K562 (cell line): ENCODE measurements around the gene NTF4. TPM values are rescaled to one million over a fixed set of nuclear protein-coding genes. Genes with fewer than 3 reads are reported as not detected.

Experiments used
- ADNP ChIP-seq: fragments of 200-800 bp; sonication (Bioruptor generic); IDR thresholded peaks from 2 replicates; pipeline ENCODE4 v1.6.1; 2016; ENCODE audit warnings: missing genetic modification characterization, missing compliant biosample characterization
- ARNT ChIP-seq, 2 experiments: fragments of 450-650 bp; IDR thresholded peaks; 2 replicates each; pipeline ENCODE4 v1.6.1; 2016; ENCODE audit warnings: mild to moderate bottlenecking in 1 of 2
- C11orf30 ChIP-seq: fragments of 450-650 bp; IDR thresholded peaks from 2 replicates; pipeline ENCODE4 v1.6.1; 2016; ENCODE audit warnings: low read depth, mild to moderate bottlenecking
- EZH2 ChIP-seq: IDR thresholded peaks from 2 replicates; pipeline ENCODE4 v1.6.1; 2012; ENCODE audit warnings: low read depth, mild to moderate bottlenecking, inconsistent platforms, low read length, borderline replicate concordance
- KLF6 ChIP-seq: fragments of 250-450 bp; sonication (Bioruptor Pico); IDR thresholded peaks from 2 replicates; pipeline ENCODE4 v1.4.0; 2020; ENCODE audit warnings: mild to moderate bottlenecking, moderate library complexity, borderline replicate concordance
- PPARD ChIP-seq: fragments of 250-450 bp; sonication (Bioruptor Pico); IDR thresholded peaks from 2 replicates; pipeline ENCODE4 v1.8.0; 2022; ENCODE audit warnings: inconsistent platforms, mild to moderate bottlenecking, moderate library complexity
- SMAD3 ChIP-seq: fragments of 450-650 bp; formaldehyde crosslinking; conservative IDR thresholded peaks from 2 replicates; pipeline ENCODE4 v1.4.0; 2020; ENCODE audit warnings: mild to moderate bottlenecking
- SREBF1 ChIP-seq: fragments of 150-350 bp; IDR thresholded peaks from 2 replicates; pipeline ENCODE4 v1.6.1; 2014; ENCODE audit warnings: antibody characterized with exemption, low read depth, low read length, borderline replicate concordance
- SRF ChIP-seq, 2 experiments: fragments of 250-450, 450-650 bp in 1 of 2; sonication (Bioruptor Pico) in 1 of 2; sonication (generic) in 1 of 2; formaldehyde crosslinking; IDR thresholded peaks; 2 replicates each; pipeline versions ENCODE4 v1.5.0 to v1.5.1; 2020 to 2022; ENCODE audit warnings: mild to moderate bottlenecking in 1 of 2, missing genetic modification reagents in 1 of 2
- SRSF7 ChIP-seq: fragments of 200-400 bp; formaldehyde crosslinking; optimal IDR thresholded peaks from 2 replicates; pipeline ENCODE3; 2017; ENCODE audit warnings: mild to moderate bottlenecking, low read depth, low read length
- STAT5A ChIP-seq: IDR thresholded peaks from 2 replicates; pipeline ENCODE4 v1.6.1; 2012; ENCODE audit warnings: low read length, inconsistent platforms, borderline replicate concordance
- TRIM25 ChIP-seq: fragments of 450-650 bp; IDR thresholded peaks from 2 replicates; pipeline ENCODE4 v1.7.0; 2016; ENCODE audit warnings: borderline replicate concordance
- U2AF2 ChIP-seq: fragments of 200-400 bp; formaldehyde crosslinking; optimal IDR thresholded peaks from 2 replicates; pipeline ENCODE3; 2017; ENCODE audit warnings: low read depth, mild to moderate bottlenecking, low read length
- ZBTB9 ChIP-seq: fragments of 450-650 bp; formaldehyde crosslinking; IDR thresholded peaks from 2 replicates; pipeline ENCODE4 v1.4.0; 2020; ENCODE audit warnings: mild to moderate bottlenecking, moderate library complexity
- ZKSCAN1 ChIP-seq: fragments of 150-350 bp; IDR thresholded peaks from 2 replicates; pipeline ENCODE4 v1.6.1; 2016; ENCODE audit warnings: low read depth, low read length
- ZNF165 ChIP-seq: fragments of 250-450 bp; sonication (Bioruptor Pico); IDR thresholded peaks from 2 replicates; pipeline ENCODE4 v1.4.0; 2020; ENCODE audit warnings: borderline replicate concordance
- ZNF217 ChIP-seq: sonication (generic); formaldehyde crosslinking; IDR thresholded peaks from 2 replicates; pipeline ENCODE4 v1.8.0; 2022; ENCODE audit warnings: mild to moderate bottlenecking, missing genetic modification reagents
- ZNF76 ChIP-seq: fragments of 250-450 bp; sonication (Bioruptor Pico); IDR thresholded peaks from 2 replicates; pipeline ENCODE4 v1.4.0; 2020; ENCODE audit warnings: mild to moderate bottlenecking, moderate library complexity, borderline replicate concordance
- polyA plus RNA-seq, 8 experiments: library from polyadenylated mRNA; depleted of rRNA in 4 of 8; stranded (reverse) in 5 of 8; unstranded in 3 of 8; fragments of >200 nt; fragmentation: Nextera tagmentation in 2 of 8; fragmentation: Illumina TruSeq in 1 of 8; extraction: Ambion mirVana in 2 of 8; extraction: Trizol in 1 of 8; gene quantifications; 2 replicates each; pipeline versions ENCODE4 v1.2.1 to v1.2.3, GENCODE V29; 2011 to 2014; ENCODE audit warnings: inconsistent platforms in 1 of 8, missing spikeins in 1 of 8
- total RNA-seq, 7 experiments: library from RNA; depleted of rRNA in 6 of 7; stranded (reverse); fragments of >200 nt in 6 of 7; fragmentation: Illumina TruSeq in 2 of 7; extraction: Trizol in 2 of 7; gene quantifications; 2 replicates each; pipeline versions ENCODE4 v1.2.1 to v1.2.3, GENCODE V29; 2011 to 2021; ENCODE audit warnings: low replicate concordance in 1 of 7
- TF ChIP-seq, protein P1 (sequence below): sonication (generic); formaldehyde crosslinking; IDR thresholded peaks from 2 replicates; pipeline ENCODE4 v1.8.0; 2022; ENCODE audit warnings: missing genetic modification reagents, mild to moderate bottlenecking, borderline replicate concordance
- TF ChIP-seq, protein P2 (sequence below): fragments of 450-650 bp; IDR thresholded peaks from 2 replicates; pipeline ENCODE4 v1.6.1; 2017; ENCODE audit warnings: antibody characterized with exemption, mild to moderate bottlenecking

The NTF4 gene
- total and polyA plus RNA-seq, 9 of the 15 experiments (the other 6 are each of a cell fraction or from before 2014, with no cell fraction given) = not detected

DNA sequence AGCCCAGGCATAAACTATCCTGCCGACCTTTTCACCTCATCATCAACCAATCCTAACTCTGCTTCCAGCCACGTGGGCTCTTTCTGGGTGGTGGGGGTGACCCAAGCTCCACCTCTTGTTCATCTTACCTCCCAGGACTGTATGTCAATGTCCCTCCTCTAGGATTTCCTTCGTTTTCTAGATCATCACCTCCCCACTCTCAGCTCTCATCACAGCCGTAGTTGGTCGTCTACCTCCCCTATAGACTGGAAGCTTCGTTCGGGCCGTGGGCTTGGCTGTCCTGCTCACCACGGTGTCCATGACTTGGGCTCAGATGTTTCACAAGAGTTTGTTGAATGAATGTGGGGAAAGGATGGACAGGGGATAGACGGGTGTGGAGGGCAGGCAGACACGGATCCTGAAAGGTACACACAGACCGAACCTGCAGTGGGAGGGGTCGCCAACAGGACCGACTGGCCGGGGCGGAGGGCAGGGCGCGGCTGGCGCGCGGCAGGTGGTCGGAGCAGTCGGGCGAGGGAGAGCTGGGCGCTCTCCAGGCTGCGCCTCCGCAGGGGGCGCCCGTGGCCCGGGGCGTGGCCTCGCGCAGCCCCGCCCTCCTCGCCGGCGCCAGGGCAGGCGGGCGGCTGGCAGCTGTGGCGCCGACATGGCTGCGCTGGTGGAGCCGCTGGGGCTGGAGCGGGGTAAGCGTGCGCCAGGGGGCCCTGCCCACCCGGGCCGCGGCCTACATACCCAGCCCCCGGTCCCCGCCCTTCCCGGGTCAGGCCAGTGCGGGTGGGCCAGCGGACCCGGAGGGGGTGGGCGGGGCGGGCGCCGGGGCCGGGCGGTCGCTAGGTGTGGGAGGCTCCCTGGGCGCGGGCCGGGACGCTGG, 49.4 kb upstream of the NTF4 start, which contains the start of gene LIN7B (continued):
- TF ChIP-seq, protein P1, sequence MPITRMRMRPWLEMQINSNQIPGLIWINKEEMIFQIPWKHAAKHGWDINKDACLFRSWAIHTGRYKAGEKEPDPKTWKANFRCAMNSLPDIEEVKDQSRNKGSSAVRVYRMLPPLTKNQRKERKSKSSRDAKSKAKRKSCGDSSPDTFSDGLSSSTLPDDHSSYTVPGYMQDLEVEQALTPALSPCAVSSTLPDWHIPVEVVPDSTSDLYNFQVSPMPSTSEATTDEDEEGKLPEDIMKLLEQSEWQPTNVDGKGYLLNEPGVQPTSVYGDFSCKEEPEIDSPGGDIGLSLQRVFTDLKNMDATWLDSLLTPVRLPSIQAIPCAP (CRISPR knock-in tag) = no peak
- TF ChIP-seq ZBTB9 (no peak), ZNF217 (no peak), STAT5A (no peak), C11orf30 (no peak), SRF (CRISPR knock-in tag; IDR thresholded peaks at IDR 0.05) (no peak), U2AF2 (no peak), ADNP (no peak), ZKSCAN1 (no peak), ARNT (IDR thresholded peaks at IDR 0.05) (peak in 1 of 2 experiments; percentile 77; a peak in 1 of 4 replicates), TRIM25 (no peak), EZH2 (no peak), ZNF76 (CRISPR knock-in tag) (no peak), ZNF165 (no peak), SREBF1 (no peak), KLF6 (no peak), SMAD3 (CRISPR knock-in tag) (no peak), PPARD (CRISPR knock-in tag) (no peak), SRSF7 (no peak)
- TF ChIP-seq, protein P2, sequence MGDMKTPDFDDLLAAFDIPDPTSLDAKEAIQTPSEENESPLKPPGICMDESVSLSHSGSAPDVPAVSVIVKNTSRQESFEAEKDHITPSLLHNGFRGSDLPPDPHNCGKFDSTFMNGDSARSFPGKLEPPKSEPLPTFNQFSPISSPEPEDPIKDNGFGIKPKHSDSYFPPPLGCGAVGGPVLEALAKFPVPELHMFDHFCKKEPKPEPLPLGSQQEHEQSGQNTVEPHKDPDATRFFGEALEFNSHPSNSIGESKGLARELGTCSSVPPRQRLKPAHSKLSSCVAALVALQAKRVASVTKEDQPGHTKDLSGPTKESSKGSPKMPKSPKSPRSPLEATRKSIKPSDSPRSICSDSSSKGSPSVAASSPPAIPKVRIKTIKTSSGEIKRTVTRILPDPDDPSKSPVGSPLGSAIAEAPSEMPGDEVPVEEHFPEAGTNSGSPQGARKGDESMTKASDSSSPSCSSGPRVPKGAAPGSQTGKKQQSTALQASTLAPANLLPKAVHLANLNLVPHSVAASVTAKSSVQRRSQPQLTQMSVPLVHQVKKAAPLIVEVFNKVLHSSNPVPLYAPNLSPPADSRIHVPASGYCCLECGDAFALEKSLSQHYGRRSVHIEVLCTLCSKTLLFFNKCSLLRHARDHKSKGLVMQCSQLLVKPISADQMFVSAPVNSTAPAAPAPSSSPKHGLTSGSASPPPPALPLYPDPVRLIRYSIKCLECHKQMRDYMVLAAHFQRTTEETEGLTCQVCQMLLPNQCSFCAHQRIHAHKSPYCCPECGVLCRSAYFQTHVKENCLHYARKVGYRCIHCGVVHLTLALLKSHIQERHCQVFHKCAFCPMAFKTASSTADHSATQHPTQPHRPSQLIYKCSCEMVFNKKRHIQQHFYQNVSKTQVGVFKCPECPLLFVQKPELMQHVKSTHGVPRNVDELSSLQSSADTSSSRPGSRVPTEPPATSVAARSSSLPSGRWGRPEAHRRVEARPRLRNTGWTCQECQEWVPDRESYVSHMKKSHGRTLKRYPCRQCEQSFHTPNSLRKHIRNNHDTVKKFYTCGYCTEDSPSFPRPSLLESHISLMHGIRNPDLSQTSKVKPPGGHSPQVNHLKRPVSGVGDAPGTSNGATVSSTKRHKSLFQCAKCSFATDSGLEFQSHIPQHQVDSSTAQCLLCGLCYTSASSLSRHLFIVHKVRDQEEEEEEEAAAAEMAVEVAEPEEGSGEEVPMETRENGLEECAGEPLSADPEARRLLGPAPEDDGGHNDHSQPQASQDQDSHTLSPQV = peak; percentile 87
